COLO668 (cell line): Measurements from ENCODE around the gene ALKBH7.

ENCODE experiments used
- DNase-seq: peaks from one replicate; lab custom pipeline; 2025; ENCODE audit not compliant: unreplicated experiment; lab: John Stamatoyannopoulos, UW

Gene ALKBH7

DNA sequence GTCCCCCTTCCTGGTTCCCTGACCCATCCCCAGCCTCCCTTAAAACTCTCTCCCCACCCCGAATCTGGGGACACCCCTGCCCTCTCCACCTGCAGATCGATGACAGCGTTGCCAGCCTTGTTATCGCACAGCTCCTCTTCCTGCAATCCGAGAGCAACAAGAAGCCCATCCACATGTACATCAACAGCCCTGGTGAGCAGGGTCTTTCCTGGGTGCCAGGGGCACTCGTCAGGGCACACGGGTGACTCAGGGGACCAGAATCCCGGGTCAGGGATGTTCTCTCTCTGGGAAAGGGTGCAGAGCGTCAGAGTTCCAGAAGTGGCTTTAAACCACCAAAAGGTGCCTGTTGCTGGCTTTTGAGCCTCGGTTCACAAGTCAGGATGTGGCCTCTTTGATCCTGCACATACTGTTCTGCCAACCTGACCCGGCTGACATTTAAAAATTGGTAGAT is 10.2 kb upstream of the ALKBH7 start:
- peak; percentile 9 for DNase-seq

DNA sequence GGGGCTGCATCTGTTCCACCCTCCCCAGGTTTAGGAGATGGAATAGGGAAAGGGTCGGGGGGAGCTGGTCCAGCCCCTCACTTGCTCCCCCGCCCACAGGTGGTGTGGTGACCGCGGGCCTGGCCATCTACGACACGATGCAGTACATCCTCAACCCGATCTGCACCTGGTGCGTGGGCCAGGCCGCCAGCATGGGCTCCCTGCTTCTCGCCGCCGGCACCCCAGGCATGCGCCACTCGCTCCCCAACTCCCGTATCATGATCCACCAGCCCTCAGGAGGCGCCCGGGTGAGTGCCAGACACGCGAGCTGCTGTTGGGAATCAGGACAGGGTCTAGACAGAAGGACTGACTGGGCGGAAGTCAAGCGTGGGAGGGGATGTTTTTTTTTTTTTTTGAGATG is 8.2 kb upstream of the ALKBH7 start:
- no peak for DNase-seq

DNA sequence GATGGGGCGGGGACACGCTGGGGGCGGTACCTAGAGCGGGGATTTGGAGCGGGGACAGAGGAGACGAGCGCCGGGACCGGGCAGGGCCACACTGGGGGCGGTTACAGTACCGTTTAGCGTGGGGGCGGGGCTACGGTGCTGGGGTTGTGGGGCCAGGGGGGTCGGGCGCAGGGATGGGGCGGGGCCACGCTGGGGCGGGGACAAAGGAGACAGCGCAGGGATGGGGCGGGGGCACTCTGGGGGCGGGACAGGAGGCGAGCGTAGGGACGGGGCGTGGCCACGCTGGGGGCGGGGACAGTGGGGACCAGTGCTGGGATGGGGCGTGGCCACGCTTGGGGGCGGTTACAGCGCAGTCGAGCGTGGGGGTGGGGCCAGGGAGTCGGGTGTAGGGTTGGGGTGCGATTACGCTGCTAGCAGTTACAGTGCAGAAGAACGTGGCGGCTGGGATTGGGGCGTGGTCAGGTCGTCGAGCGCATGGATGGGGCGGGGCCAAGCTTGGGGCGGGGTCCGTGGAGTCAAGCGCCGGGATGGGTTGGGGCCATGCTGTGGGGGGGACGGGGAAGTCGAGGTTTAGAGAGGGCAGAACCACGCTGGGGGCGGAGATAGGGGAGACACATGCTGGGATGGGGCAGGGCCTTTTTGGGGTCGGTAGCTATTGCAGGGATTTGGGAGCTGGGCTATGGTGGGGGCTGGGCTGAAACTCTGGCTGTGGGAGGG is 660 bp downstream of the ALKBH7 start:
- DNase-seq, result peak; percentile 98

DNA sequence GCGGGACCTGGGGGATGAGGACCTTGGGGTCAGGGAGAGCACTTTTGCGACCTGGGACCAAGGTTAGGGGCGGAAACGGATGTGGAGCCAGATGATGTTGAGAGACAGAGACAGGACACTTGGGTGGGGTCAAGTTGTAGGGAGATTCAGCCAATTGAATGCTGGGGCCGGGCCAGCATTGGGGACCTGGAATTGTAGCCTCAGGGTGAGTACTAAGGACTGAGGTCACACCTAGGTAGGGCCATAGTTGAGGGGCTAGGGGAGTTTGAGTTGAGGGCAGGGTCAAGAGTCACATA is 1.2 kb downstream of the ALKBH7 start:
- DNase-seq, result no peak

DNA sequence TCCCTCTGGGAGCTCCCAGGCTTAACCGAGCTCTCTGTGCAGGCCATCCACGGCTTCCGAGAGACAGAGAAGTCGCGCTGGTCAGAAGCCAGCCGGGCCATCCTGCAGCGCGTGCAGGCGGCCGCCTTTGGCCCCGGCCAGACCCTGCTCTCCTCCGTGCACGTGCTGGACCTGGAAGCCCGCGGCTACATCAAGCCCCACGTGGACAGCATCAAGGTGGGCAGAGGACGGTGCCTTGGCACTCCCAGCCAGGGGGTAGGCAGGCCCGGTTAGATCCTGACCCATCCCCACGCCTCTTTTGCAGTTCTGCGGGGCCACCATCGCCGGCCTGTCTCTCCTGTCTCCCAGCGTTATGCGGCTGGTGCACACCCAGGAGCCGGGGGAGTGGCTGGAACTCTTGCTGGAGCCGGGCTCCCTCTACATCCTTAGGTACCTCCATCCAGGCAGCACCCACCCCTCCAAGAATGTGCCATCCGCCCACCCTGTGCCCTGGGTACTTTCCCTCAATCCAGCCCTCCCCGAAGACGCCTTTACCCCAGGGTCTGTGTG is 1.6 kb downstream of the ALKBH7 start:
- no peak for DNase-seq

DNA sequence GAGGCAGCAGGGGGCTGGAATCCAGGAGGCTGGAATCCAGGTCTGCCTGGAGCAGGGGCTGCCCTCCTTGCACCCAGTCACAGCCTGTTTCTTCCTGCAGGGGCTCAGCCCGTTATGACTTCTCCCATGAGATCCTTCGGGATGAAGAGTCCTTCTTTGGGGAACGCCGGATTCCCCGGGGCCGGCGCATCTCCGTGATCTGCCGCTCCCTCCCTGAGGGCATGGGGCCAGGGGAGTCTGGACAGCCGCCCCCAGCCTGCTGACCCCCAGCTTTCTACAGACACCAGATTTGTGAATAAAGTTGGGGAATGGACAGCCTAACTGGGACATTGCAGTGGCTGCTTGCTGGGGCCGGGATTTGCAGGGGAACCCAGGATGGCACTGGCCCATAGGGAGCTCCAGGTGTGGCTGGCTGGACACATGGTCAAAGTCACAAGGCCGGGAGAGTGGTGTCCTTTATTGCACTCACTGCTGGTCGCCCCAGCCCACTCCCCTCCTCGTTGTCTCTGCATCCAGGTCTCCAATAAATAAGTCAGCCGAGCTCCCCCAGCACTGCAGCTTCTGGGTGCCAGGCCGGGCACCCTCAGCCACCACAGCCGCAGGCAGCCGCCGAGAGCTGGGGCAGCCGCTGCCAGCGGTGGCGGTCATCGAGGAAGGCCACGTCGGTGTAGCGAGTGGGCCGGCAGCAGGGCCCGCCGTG is 2.3 kb downstream of the ALKBH7 start:
- no peak for DNase-seq

DNA sequence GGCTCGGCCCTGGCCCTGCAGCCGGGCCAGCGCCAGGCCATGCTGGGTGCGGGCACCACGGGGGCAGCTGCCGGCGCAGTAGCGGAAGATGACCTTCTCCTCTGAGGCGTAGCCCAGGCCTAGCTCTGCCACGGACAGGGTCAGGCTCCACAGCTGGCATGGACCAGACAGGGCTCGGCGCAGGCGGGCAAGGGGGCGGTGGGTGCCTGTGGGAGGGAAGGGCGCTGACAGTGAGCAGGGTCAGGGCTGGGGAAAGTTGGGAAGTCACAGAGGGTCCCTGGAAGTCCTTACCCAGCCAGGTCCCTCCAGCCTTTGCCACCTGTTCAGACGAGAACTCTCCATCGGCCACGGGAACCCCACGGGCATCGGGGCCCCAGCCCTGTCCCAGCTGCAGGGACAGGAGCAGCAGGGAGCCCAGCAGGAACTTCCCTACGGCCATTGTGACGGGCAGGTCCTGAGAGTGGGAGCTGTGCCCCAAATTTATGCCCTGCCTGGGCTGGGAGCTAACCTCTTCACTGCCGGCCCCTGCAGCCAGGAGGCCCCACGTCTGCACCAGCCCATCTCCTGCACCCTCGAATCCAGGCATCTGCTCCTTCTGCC is 2.9 kb downstream of the ALKBH7 start, which contains the start of gene PSPN:
TSS of gene PSPN (minus strand) at position 523 of the 600 bp plus-strand sequence. CDS start at position 439, 84 bp downstream.
- no peak for DNase-seq

DNA sequence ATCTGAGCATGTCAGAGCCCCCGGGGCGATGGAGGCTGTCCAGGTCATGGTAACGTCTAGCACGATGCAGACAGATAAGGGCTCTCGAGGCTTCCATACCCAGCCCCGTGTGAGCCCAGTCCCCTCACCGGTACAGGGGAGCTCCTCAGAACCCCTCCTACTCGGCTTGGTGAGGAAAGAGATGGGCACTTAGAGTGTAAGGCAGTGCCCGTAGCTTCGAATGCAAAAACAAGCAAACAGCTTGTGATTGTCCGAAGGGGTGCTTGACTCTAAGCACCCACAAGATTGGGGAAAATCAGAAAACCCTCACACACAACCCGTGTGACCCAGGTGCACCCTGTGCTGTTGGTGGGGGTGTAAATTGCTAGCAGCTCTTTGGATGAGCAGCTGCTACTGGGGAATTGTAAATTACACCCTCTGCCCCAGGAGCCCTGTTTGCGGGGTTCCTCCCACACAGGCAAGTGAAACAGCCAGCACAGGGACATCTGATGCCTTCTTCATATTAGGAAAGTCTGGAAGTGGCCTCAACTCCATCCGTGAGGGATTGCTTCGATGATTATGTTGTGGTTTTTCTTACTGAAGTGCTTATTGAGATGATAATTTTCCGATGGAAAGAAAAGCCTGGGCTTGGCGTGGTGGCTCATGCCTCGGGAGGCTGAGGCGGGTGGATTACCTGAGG is 4.1 kb downstream of the ALKBH7 start:
- no peak for DNase-seq

DNA sequence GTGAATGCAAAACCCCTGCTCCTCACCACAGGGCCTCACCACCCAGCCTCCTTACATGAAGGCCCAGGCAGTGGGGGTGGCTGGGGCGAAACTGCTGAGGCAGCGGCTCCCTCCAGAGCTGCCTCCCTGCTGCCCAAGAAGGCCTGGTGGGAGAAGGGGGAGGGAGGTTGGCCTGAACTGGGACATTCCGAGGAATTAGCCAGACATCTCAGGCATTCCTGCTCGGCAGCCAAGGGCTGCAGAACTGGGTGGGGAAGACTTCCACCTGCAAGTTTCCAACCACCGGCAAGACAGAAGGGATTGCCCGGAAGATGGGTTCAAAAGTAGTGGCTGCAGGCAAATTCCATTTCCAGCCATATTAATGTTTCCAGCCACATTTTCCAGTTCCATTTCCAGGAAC is 5.4 kb downstream of the ALKBH7 start:
- DNase-seq, result no peak

DNA sequence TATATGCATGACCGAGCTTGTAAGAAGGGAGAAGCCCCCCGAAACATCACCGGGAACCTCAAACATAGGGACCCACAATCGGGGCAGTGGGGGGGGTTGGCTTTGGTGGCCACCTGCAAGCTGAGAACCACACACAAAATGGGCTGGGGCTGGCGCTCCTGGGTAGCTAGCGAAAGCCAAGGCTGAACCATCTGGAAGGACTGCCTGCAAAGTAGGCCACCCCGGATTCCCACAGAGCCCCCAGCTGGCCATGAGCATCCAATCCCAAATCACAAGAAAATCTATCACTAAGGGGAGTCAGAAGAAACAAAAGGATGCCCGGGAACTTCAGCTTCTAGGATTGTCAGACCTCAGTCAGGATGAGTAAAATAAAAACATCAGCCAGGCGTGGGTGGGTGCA is 5.9 kb downstream of the ALKBH7 start:
- DNase-seq, result no peak

DNA sequence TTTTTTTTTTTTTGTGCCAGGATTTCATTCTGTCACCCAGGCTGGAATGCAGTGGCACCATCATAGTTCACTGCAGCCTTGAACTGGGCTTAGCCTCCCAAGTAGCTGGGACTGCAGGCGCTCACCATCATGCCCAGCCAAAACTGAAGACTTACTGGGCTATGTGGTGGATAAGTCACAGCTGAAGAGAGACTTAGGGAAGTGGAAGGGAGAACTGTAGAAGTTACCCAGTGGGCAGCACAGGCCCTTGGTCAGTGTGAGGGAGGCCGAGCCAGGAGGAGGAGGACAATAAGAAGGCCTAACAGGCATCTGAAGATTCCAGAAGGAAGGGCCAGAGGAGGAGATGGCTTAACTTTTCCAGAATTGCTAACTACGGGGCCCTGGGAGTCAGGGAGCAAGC is 7.2 kb downstream of the ALKBH7 start:
- DNase-seq, result no peak

DNA sequence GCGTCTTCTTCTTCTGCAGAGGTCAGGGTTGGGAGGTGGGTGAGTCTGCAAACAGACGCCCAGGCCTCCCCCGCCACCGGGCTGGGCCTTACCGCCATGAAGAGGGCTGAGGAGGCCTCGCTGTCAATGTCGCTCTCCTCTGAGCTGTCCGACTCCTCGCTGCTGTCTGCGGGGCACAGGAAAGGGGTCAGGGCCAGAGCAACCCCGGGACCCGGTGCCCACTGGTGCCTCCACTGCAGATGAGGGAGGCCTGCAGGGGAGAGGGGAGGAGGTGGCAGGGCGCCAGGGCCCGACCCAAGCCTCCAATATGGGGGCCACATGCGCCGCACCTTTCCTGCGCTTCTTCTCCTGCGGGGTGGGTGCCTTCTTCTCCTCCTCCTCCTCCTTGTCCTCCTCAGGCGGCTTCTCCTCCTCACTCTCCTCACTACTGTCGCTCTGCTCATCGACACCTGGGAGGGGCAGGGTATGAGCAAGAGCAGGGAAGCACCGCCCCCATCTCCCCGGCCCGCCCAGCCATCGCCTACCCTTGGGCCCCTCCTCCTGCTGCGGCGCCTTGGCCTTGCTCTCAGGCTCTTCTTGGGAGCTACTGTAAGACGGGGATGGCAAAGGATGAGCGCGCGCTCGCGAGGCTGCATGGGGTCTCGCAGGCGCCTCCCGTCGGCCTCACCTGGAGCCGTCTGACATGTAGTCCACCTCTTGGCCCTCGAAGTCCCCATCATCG is 8.6 kb downstream of the ALKBH7 start:
- no peak for DNase-seq

DNA sequence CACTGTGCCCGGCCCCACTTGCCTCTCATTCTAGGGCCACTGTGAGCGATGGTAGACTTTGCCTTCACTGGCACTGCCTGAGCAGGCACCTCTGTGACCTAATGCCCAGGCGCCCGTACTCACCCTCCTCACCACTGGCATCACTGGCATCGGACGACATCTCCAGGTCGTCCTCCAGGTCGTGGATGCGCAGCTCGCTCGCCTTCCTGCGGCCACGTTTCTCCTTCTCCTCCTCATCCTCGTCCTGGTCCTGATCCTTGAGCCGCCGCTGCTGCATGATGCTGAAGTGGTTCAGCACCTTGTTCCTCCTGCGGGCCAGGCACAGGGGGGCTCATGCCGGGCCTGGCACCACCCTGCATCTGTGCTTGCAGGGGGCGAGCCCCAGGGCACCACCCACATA is 10.6 kb downstream of the ALKBH7 start:
- DNase-seq, result no peak

DNA sequence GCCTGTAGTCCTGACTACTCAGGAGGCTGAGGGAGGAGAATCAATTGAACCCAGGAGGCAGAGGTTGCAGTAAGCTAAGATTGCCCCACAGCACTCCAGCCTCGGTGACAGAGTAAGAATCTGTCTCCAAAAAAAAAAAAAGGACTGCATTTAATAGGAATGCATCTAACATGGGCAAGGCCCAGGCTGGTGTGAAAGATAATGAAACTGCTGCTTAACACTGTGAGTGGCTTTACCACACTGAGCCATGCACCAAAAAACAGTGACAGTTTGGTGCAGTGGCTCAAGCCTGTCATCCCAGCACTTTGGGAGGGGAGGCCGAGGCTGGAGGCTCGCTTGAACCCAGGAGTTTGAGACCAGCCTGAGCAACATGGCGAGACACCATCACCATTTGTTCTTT is 11.8 kb downstream of the ALKBH7 start:
- DNase-seq, result no peak

DNA sequence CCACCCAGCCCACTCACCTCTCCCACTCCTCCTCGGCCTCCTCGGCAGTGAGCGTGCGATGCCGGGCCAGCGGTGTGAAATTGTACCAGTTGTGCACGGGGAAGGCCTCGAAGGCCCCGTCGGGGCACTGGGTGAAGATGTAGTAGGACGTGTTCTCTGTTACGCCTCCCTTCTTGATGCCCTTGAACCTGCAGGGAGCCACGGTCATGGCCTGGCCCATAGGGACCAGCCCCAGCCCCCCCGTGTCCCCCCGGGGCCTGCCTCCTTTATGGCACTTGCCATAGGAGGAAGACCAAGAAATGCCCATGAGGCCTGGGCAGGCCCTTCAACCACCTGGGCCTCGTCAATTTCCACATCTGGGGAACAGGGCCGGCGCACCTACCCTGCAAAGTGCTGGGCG is 14.8 kb downstream of the ALKBH7 start:
- DNase-seq, result no peak

DNA sequence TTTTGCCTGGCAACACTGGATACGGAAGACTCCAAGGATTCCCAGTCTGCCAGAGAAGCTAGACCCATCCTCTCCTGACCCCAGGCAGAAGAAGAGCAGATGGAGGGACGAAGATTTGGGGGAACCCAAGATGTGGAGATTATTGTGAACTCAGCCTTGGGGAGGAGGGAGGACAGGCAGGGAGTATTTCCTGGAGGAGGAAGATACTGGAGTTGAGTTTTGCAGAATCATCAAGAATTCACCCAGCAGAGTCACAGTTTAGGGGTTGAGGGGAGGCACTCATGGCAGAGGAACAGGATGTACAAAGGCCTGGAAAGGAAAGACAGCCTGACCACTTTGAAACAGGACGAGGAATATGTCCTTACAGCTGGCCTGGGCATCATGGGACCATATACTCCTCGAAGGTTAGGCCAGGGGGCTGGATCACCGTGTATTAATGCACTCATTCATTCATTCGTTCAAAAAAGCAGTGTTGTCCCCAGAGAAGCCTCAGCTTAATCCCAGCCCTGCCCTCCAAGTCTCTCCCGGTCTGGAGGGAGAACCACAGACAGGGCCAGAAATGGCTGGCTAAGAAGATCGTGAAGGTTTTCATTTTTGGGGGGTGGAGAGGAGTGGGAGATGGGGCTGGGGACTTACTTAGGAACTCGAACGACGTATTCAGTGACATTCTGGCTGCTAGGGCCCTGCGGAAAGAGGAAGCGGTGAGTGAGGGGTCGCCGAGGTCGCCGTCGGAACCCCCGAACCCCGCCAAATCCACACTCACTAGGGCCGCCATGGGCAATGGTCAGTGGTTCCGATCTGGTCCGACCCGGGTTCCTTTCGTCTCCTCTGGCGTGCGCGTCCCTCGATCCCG is 19.9 kb downstream of the ALKBH7 start:
- DNase-seq, result no peak

DNA sequence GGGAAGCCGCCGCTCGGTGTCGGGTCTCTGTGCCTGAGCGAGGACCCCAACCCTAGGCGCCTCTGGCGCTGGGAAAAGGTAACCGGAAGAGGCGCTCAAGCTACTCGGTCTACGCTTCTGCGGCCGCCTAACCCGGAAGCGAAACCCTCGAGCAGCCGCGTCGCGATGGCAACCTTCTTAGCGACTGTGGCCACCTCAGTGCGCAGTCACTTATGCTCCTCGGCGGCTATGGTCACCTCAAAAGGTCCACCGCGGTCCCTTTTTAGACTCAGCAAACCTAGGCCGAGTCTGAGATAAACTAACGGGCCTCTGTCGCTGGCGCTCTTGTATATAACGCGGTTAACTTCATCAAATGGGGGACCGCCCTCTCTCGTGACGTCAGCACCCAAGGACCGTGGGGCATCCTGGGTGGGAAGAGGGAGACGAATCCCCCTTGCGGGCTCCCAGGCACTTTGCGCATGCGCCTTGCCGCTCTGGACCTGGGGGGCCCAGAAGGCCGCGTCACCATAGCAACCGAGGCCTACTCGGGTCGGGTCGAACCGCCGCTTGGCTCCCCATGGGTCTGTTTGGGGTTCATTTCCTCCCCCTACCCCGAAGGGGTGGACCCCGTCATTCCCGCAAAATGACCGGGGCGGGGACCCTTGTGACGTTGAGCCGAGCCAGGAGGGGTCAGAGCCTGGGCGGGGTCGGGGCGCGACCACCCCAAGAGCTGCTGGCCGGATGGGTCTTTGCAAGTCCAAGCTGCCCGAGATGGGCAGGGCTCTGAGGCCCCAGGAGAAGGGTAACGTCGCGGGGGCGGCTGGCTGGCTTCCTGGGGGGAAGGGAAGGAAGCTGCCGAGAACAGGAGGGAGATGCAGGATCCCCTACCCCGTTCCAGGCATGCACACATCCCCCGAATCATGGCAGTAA is 20.7 kb downstream of the ALKBH7 start, which contains the start of gene GTF2F1:
TSS of gene GTF2F1 (minus strand) at position 91 of the 909 bp plus-strand sequence. CDS start 169 bp downstream, outside the sequence.
- peak; percentile 93 for DNase-seq

DNA sequence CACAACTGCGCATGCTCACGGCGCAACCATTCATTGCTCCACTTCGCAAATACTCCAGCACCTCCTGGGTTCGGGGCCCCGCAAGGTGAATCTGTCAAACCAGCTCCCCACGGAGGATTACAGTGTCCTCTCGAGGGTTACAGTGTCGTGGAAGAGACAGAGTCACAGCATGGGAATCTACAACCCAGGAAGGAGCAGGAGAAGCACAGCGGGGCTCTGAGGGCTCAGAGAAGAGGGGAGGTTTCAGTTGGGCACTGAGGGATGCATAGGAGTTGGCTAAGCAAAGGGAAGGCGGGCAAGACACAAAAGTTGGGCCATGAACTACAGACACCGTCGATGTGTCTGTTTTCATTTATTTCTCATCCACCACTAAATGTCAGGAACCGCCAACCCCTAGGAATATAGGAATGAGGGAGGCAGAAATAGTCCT is 21.4 kb downstream of the ALKBH7 start:
- no peak for DNase-seq

DNA sequence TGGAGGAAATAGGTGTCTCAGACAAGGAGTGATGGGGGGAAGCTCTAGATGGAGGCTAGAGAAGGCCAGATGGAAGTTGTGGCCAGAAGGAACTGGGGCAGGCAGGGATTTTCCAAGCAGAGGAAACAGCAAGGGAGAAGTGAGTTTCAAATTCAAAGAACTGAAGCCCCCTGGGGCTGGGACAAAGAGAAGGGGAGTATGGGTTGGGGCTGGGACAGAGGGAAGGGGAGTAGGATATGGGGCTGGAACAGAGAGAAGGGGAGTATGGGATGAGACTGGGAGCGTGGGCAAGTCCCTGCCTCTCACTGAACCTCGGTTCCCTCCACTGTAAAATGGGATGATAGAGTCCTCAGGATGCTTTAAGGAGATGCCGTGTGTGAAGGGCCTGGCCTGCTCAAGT is 22.2 kb downstream of the ALKBH7 start:
- no peak for DNase-seq
